WTC11 (cell line): Measurements from ENCODE around the gene CRADD. TPM values are rescaled to one million over a fixed set of nuclear protein-coding genes. Genes with fewer than 3 reads are reported as not detected.

Experiments
- ATAC-seq: fragments of 200-7000 bp; cut with Tn5 transposase; 2 replicates; pipeline ENCODE4 v1.10.0; 2021; ENCODE audit warnings: mild to moderate bottlenecking, moderate library complexity
- CTCF ChIA-PET: fragments of 300-600 bp; sonication (Branson Sonifier 250); formaldehyde crosslinking; loops from one replicate; lab custom pipeline; 2021; ENCODE audit warnings: antibody characterized with exemption; lab: Charles Lee
- POLR2A ChIA-PET: fragments of 350-600 bp; sonication (Branson Sonifier 250); formaldehyde crosslinking; loops from one replicate; lab custom pipeline; 2021; ENCODE audit warnings: antibody characterized with exemption; lab: Charles Lee
- DNase-seq: peaks from one replicate; pipeline ENCODE4 v3.0.0; 2021; ENCODE audit warnings: low spot score
- H3K27ac Mint-ChIP-seq: 2 replicates; pipeline ENCODE4 v1.8.0; 2021; ENCODE audit warnings: mixed read lengths
- H3K27me3 Mint-ChIP-seq: 2 replicates; pipeline ENCODE4 v1.8.0; 2021; ENCODE audit warnings: low read depth, mild to moderate bottlenecking, moderate library complexity, mixed read lengths
- H3K36me3 Mint-ChIP-seq: 2 replicates; pipeline ENCODE4 v1.8.0; 2021; ENCODE audit warnings: mixed read lengths
- H3K4me1 Mint-ChIP-seq: 2 replicates; pipeline ENCODE4 v1.8.0; 2022; ENCODE audit warnings: mixed read lengths
- H3K4me3 Mint-ChIP-seq: 2 replicates; pipeline ENCODE4 v1.8.0; 2021; ENCODE audit warnings: mild to moderate bottlenecking, moderate library complexity, mixed read lengths
- H3K9me3 Mint-ChIP-seq: 2 replicates; pipeline ENCODE4 v1.8.0; 2021; ENCODE audit warnings: mixed read lengths
- ATF3 ChIP-seq: sonication (generic); formaldehyde crosslinking; conservative IDR thresholded peaks from 2 replicates; pipeline ENCODE4 v1.8.1; 2022; ENCODE audit warnings: mild to moderate bottlenecking, missing genetic modification reagents
- E2F4 ChIP-seq: sonication (generic); formaldehyde crosslinking; IDR thresholded peaks from 2 replicates; pipeline ENCODE4 v1.8.1; 2022; ENCODE audit warnings: low read depth, mild to moderate bottlenecking, moderate library complexity, missing genetic modification reagents, borderline replicate concordance
- ERG ChIP-seq: fragments of 250-450 bp; sonication (Bioruptor Pico); IDR thresholded peaks from 2 replicates; pipeline ENCODE4 v1.8.0; 2021; ENCODE audit warnings: mild to moderate bottlenecking
- ESRRA ChIP-seq: sonication (generic); formaldehyde crosslinking; IDR thresholded peaks from 2 replicates; pipeline ENCODE4 v1.8.1; 2022; ENCODE audit warnings: mild to moderate bottlenecking, missing genetic modification reagents, borderline replicate concordance
- HMGXB4 ChIP-seq: sonication (generic); formaldehyde crosslinking; IDR thresholded peaks from 2 replicates; pipeline ENCODE4 v1.8.1; 2023; ENCODE audit warnings: mild to moderate bottlenecking, moderate library complexity, missing genetic modification reagents
- NFYB ChIP-seq: sonication (generic); formaldehyde crosslinking; conservative IDR thresholded peaks from 2 replicates; pipeline ENCODE4 v1.8.0; 2022; ENCODE audit warnings: low read depth, missing genetic modification reagents
- NR2C2 ChIP-seq: sonication (generic); formaldehyde crosslinking; IDR thresholded peaks from 2 replicates; pipeline ENCODE4 v1.8.0; 2022; ENCODE audit warnings: mild to moderate bottlenecking, missing genetic modification reagents
- PRRX2 ChIP-seq: fragments of 250-450 bp; sonication (Bioruptor Pico); IDR thresholded peaks from 2 replicates; pipeline ENCODE4 v1.8.0; 2021; ENCODE audit warnings: mild to moderate bottlenecking
- STAT6 ChIP-seq: sonication (generic); formaldehyde crosslinking; conservative IDR thresholded peaks from 2 replicates; pipeline ENCODE4 v1.8.1; 2023; ENCODE audit warnings: mild to moderate bottlenecking, low read depth, missing genetic modification reagents, moderate library complexity
- TP53 ChIP-seq: sonication (generic); formaldehyde crosslinking; IDR thresholded peaks from 2 replicates; pipeline ENCODE4 v1.8.1; 2023; ENCODE audit warnings: mild to moderate bottlenecking, missing genetic modification reagents
- USF1 ChIP-seq: sonication (generic); formaldehyde crosslinking; IDR thresholded peaks from 2 replicates; pipeline ENCODE4 v1.8.0; 2022; ENCODE audit warnings: mild to moderate bottlenecking, missing genetic modification reagents
- ZNF121 ChIP-seq: sonication (generic); formaldehyde crosslinking; IDR thresholded peaks from 2 replicates; pipeline ENCODE4 v1.8.0; 2023; ENCODE audit warnings: missing genetic modification reagents
- ZNF219 ChIP-seq: sonication (generic); formaldehyde crosslinking; IDR thresholded peaks from 2 replicates; pipeline ENCODE4 v1.8.0; 2023; ENCODE audit warnings: missing genetic modification reagents, mild to moderate bottlenecking, borderline replicate concordance
- ZNF232 ChIP-seq: sonication (generic); formaldehyde crosslinking; IDR thresholded peaks from 2 replicates; pipeline ENCODE4 v1.8.0; 2022; ENCODE audit warnings: mild to moderate bottlenecking, missing genetic modification reagents
- ZNF263 ChIP-seq: sonication (generic); formaldehyde crosslinking; IDR thresholded peaks from 2 replicates; pipeline ENCODE4 v1.8.1; 2022; ENCODE audit warnings: low read depth, mild to moderate bottlenecking, moderate library complexity, missing genetic modification reagents
- ZNF416 ChIP-seq: fragments of 250-450 bp; sonication (Bioruptor Pico); IDR thresholded peaks from 2 replicates; pipeline ENCODE4 v1.9.0; 2021; ENCODE audit warnings: mild to moderate bottlenecking, inconsistent platforms
- ZNF423 ChIP-seq: fragments of 250-450 bp; sonication (Bioruptor Pico); IDR thresholded peaks from 2 replicates; pipeline ENCODE4 v2.1.2; 2022; ENCODE audit warnings: mild to moderate bottlenecking, moderate library complexity
- ZSCAN18 ChIP-seq: fragments of 250-450 bp; sonication (Bioruptor Pico); IDR thresholded peaks from 2 replicates; pipeline ENCODE4 v2.1.2; 2022; ENCODE audit warnings: mild to moderate bottlenecking, moderate library complexity
- total RNA-seq: library from RNA; stranded (reverse); gene quantifications from 3 replicates; pipeline ENCODE4 v1.2.3, GENCODE V29; 2021

CRADD gene
- total RNA-seq, 1 experiment from 2014 or later: 11.6 TPM

- TF ChIP-seq HMGXB4 (CRISPR knock-in tag) (no peak), ZNF219 (CRISPR knock-in tag) (no peak), E2F4 (no peak), ZSCAN18 (CRISPR knock-in tag) (no peak), TP53 (CRISPR knock-in tag) (no peak)
Observed at GRCh38 chr12:93674386-93674785, 2.8 kb upstream of the CRADD start (continued).

GRCh38 chr12:93676408-93677194 is 574 bp upstream of the CRADD start:
- Mint-ChIP-seq H3K27ac (peak overlapping the region; percentile 99), H3K4me1 (peaks cover 32% of the 10 kb centered on the region), H3K4me3 (peak overlapping the region; percentile 93), H3K36me3 (peaks cover 7% of the 10 kb centered on the region; the same call in 1 of the 2 replicates), H3K27me3 (no peaks in the 10 kb centered on the region), H3K9me3 (no peaks in the 10 kb centered on the region)
- DNase-seq (no peak), ATAC-seq (no peak)
- ChIA-PET POLR2A (interaction anchor here (1.0 to 1.4 kb wide), 3 partner anchors 65 to 104 kb away, joined by 4 to 8 read pairs (median 4); partner anchors contain the start of gene SOCS2), CTCF (interaction anchor here (0.6 to 1.8 kb wide), 5 partner anchors 65 to 425 kb away, joined by 3 to 8 read pairs (median 4); no protein-coding TSS in a partner anchor)
- TF ChIP-seq USF1 (CRISPR knock-in tag) (no peak), ZNF416 (no peak), ZNF232 (CRISPR knock-in tag) (no peak), ATF3 (CRISPR knock-in tag) (no peak), NFYB (CRISPR knock-in tag) (no peak), ZSCAN18 (CRISPR knock-in tag) (no peak), STAT6 (CRISPR knock-in tag) (no peak), NR2C2 (no peak), ZNF121 (CRISPR knock-in tag) (no peak), ZNF263 (no peak), PRRX2 (no peak), ESRRA (CRISPR knock-in tag) (no peak), ZNF423 (no peak), E2F4 (no peak), ERG (CRISPR knock-in tag) (no peak)
